Body of pancreas (tissue), 4 donors: ENCODE data around the gene ATG4B. TPM values are rescaled to one million over a fixed set of nuclear protein-coding genes. Genes with fewer than 3 reads are reported as not detected.

Experiments
- ATAC-seq: fragments of 150-250 bp; one replicate; pipeline ENCODE4 v1.9.1; 2016
- DNase-seq, 4 donors: peaks; one replicate each; pipeline ENCODE4 v3.0.0-alpha.2; 2019
- H3K27ac ChIP-seq, 4 donors: fragments of 200-600 bp; sonication (generic); 1 replicate in 3 of 4; 2 replicates in 1 of 4; pipeline versions ENCODE4 v1.5.1 to v1.6.1; 2016 to 2019; ENCODE audit warnings: mild to moderate bottlenecking in 1 of 4, mixed read lengths in 1 of 4, moderate library complexity in 1 of 4
- H3K27me3 ChIP-seq, 2 donors: fragments of 200-600 bp; sonication (generic); one replicate each; pipeline ENCODE4 v1.6.0; 2016; ENCODE audit warnings: mild to moderate bottlenecking in 1 of 2
- H3K36me3 ChIP-seq, 2 donors: fragments of 200-600 bp; sonication (generic); replicated peaks in 1 of 2; 2 replicates each; pipeline ENCODE4 v1.5.1; 2016; ENCODE audit warnings: low read depth in 2 of 2; ENCODE audit not compliant: insufficient read depth in 1 of 2
- H3K4me1 ChIP-seq: fragments of 200-600 bp; sonication (generic); one replicate; pipeline ENCODE4 v1.6.0; 2016
- H3K4me3 ChIP-seq, 2 donors: fragments of 200-600 bp; sonication (generic); 1 replicate in 1 of 2; 2 replicates in 1 of 2; pipeline ENCODE4 v1.5.1; 2016 to 2019
- H3K9me3 ChIP-seq, 3 donors: fragments of 200-600 bp; sonication (generic); 1 replicate in 2 of 3; 2 replicates in 1 of 3; pipeline ENCODE4 v1.5.1; 2016
- POLR2A ChIP-seq, 3 donors: fragments of 450-650 bp; IDR thresholded peaks; one replicate each; pipeline ENCODE4 v1.6.1; 2016; ENCODE audit warnings: antibody characterized with exemption in 3 of 3, mild to moderate bottlenecking in 2 of 3
- WGBS, 2 donors: methylation state at CpG; one replicate each; pipeline ENCODE4 v1.1.5; 2017; 5-methylcytosine and 5-hydroxymethylcytosine counted together
- intact Hi-C: fragments of 100-400 bp; cut with DNase I; formaldehyde crosslinking; loops from one replicate; pipeline ENCODE4 v1.15.1; 2023
- total RNA-seq, 2 donors: library from RNA; depleted of rRNA; stranded (reverse); fragments of >200 nt; gene quantifications; one replicate each; pipeline ENCODE4 v1.1.0, GENCODE V29; 2016
- TF ChIP-seq, protein P1 (sequence below), 7 experiments: fragments of 450-650 bp in 4 of 7; fragments of 200-600 bp in 3 of 7; sonication (generic) in 3 of 7; IDR thresholded peaks; one replicate each; pipeline ENCODE4 v1.5.1; 2016 to 2019; ENCODE audit warnings: antibody characterized with exemption in 7 of 7

The ATG4B gene
- total RNA-seq, 2 donors from 2014 or later: 27.5 to 54.4 TPM

DNA sequence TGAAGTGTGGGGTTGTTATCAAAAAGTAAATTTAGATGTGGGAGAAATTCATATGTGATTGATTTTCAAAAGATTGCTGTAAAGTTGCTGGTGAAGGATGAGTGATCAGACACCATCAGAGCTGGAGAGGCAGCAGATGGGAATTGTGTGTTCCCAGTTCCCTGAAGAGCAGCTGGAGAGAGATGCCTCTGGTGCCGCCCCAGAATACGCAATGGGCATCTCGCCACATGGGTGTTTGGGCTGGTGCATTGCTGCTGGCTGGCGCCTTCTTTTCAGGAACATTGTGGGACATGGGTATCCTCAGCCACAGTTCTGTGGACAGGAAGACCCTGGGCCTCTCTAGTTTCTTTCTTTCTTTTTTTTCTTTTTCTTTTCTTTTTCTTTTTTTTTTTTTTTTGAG lies 11.9 kb downstream of the ATG4B start:
- DNase-seq (no peak), ATAC-seq (no peak)
- WGBS, 2 donors: 81 to 83% methylated on average over 4 of the region's 4 CpGs
- Histone ChIP-seq H3K27me3 (no peaks in the 10 kb centered on the region), H3K4me1 (peaks cover 4% of the 10 kb centered on the region), H3K27ac (no peak overlapping the region), H3K4me3 (no peak overlapping the region), H3K36me3 (peaks cover under 1 to 11% of the 10 kb centered on the region in 2 donors), H3K9me3 (no peaks in the 10 kb centered on the region)
- intact Hi-C loops: no loop called here
- TF ChIP-seq, protein P1, sequence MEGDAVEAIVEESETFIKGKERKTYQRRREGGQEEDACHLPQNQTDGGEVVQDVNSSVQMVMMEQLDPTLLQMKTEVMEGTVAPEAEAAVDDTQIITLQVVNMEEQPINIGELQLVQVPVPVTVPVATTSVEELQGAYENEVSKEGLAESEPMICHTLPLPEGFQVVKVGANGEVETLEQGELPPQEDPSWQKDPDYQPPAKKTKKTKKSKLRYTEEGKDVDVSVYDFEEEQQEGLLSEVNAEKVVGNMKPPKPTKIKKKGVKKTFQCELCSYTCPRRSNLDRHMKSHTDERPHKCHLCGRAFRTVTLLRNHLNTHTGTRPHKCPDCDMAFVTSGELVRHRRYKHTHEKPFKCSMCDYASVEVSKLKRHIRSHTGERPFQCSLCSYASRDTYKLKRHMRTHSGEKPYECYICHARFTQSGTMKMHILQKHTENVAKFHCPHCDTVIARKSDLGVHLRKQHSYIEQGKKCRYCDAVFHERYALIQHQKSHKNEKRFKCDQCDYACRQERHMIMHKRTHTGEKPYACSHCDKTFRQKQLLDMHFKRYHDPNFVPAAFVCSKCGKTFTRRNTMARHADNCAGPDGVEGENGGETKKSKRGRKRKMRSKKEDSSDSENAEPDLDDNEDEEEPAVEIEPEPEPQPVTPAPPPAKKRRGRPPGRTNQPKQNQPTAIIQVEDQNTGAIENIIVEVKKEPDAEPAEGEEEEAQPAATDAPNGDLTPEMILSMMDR (IDR thresholded peaks at IDR 0.05): no peak
- TF ChIP-seq POLR2A (IDR thresholded peaks at IDR 0.05): no peak

DNA sequence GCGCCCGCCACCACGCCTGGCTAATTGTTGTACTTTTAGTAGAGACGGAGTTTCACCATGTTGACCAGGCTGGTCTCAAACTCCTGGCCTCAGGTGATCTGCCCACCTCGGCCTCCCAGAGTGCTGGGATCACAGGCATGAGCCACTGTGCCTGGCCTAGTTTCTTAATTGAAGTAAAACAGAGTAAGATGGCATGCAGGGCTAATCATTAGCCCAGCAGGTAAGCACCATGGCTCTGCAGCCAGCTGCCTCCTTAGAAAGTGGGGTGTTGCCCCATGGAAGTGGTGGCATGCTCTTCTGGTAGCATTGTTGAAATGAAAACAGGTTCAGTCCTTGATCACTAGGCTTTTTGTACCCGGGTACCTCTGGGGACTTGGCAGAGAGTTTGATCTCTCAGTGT lies 12.4 kb downstream of the ATG4B start:
- intact Hi-C loops: no loop called here
- 80 to 85% methylated on average over 6 of the region's 6 CpGs for WGBS, 2 donors
- H3K4me3 ChIP-seq: no peak overlapping the region
- no peaks in the 10 kb centered on the region for H3K9me3 ChIP-seq
- ATAC-seq (no peak), DNase-seq (no peak)
- no peaks in the 10 kb centered on the region for H3K27me3 ChIP-seq
- peaks cover 4% of the 10 kb centered on the region for H3K4me1 ChIP-seq
- peaks cover 6 to 11% of the 10 kb centered on the region in 2 donors for H3K36me3 ChIP-seq
- TF ChIP-seq, protein P1 (IDR thresholded peaks at IDR 0.05): no peak
- TF ChIP-seq POLR2A (IDR thresholded peaks at IDR 0.05): no peak
- no peak overlapping the region for H3K27ac ChIP-seq

- TF ChIP-seq, protein P1 (IDR thresholded peaks at IDR 0.05): no peak
- TF ChIP-seq POLR2A (IDR thresholded peaks at IDR 0.05): no peak
- Histone ChIP-seq H3K9me3 (no peaks in the 10 kb centered on the region), H3K4me1 (peaks cover 4% of the 10 kb centered on the region), H3K4me3 (no peak overlapping the region), H3K36me3 (peaks cover 9 to 12% of the 10 kb centered on the region in 2 donors), H3K27me3 (no peaks in the 10 kb centered on the region), H3K27ac (no peak overlapping the region)
- WGBS, 2 donors: 93% methylated on average over 9 of the region's 9 CpGs
- ATAC-seq (no peak), DNase-seq (no peak)
- intact Hi-C loops: no loop called here
Observed at GRCh38 chr2:241652142-241652541, 14.6 kb downstream of the ATG4B start.

- no peaks in the 10 kb centered on the region for H3K27me3 ChIP-seq
- TF ChIP-seq POLR2A (IDR thresholded peaks at IDR 0.05): no peak
- TF ChIP-seq, protein P1 (IDR thresholded peaks at IDR 0.05): no peak
- intact Hi-C loops: no loop called here
- no peak overlapping the region for H3K27ac ChIP-seq
- no peak for DNase-seq
- H3K4me3 ChIP-seq: no peak overlapping the region
- no peak for ATAC-seq
- no peaks in the 10 kb centered on the region for H3K9me3 ChIP-seq
- peaks cover 4% of the 10 kb centered on the region for H3K4me1 ChIP-seq
- WGBS, 2 donors: 93 to 97% methylated on average over 3 to 9 of the region's 9 CpGs
- H3K36me3 ChIP-seq: peaks cover 9 to 12% of the 10 kb centered on the region in 2 donors
Observed at GRCh38 chr2:241652722-241653121, 15.2 kb downstream of the ATG4B start.

DNA sequence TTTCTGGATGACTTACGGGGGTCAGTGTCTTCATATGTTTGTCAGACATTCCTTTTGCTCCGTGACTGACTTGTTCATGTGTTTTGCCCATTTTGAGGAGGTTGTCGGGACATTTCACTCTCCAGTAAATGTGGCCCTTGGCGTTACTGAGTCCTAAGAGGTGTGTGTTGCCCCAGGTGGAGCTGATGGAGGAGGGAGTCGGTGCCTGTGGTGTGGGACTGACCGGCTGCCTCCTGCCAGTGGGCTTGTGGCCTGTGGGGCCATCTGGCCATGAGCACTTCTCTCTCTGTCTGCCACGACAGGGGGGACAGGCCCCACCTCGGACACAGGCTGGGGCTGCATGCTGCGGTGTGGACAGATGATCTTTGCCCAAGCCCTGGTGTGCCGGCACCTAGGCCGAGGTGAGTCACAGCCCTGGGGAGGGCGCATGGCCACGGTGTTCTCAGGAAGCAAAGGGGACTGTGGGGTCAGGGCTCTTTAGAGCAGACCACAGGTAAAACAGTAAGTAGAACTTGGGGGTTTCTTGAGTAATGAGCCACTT lies 15.8 kb downstream of the ATG4B start:
- Histone ChIP-seq H3K27me3 (no peaks in the 10 kb centered on the region), H3K4me1 (peaks cover 4% of the 10 kb centered on the region), H3K36me3 (peaks cover 9 to 14% of the 10 kb centered on the region in 2 donors), H3K4me3 (no peak overlapping the region), H3K27ac (no peak overlapping the region), H3K9me3 (no peaks in the 10 kb centered on the region)
- ATAC-seq: no peak
- intact Hi-C loops: no loop called here
- WGBS, 2 donors: 94 to 98% methylated on average over 9 to 11 of the region's 13 CpGs
- no peak for DNase-seq
- TF ChIP-seq, protein P1 (IDR thresholded peaks at IDR 0.05): no peak
- TF ChIP-seq POLR2A (IDR thresholded peaks at IDR 0.05): no peak
